ENCODE data around the gene RNF166.

RNF166 gene

DNA sequence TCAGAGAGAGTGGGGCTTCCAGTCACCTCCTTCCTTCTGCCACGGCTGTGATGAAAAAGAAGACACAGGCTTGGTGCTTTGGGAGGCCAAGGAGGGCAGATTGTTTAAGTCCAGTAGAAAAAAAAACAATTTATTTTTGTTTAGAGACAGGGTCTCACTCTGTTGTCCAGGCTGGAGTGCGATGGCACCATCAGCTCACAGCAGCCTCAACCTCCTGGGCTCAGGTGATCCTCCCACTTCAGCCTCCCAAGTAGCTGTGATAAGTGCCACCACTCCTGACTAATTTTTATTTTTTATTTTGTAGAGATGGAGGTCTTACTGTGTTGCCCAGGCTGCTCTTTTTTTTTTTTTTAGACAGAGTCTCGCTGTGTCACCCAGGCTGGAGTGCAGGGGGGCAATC, 40.6 kb downstream of the RNF166 start:
- Histone ChIP-seq H3K9me3 (ENCODE audit: control insufficient read depth in 2 of 2, low read length in 2 of 2) (no peaks in the 10 kb centered on the region), H3K4me1 (ENCODE audit: control insufficient read depth, insufficient read depth, low read length) (peaks cover 10% of the 10 kb centered on the region), H3K36me3 (ENCODE audit: control insufficient read depth in 2 of 2, insufficient read depth in 2 of 2, low read length in 2 of 2) (no peaks in the 10 kb centered on the region), H3K27ac (ENCODE audit: low read length) (no peak overlapping the region), H3K9ac (ENCODE audit: low read length in 2 of 2) (no peak overlapping the region), H3K27me3 (ENCODE audit: control insufficient read depth in 1 of 2, insufficient read depth in 2 of 2, low read length in 2 of 2) (no peaks in the 10 kb centered on the region), H3K4me3 (ENCODE audit: low read length in 2 of 2) (no peak overlapping the region)

DNA sequence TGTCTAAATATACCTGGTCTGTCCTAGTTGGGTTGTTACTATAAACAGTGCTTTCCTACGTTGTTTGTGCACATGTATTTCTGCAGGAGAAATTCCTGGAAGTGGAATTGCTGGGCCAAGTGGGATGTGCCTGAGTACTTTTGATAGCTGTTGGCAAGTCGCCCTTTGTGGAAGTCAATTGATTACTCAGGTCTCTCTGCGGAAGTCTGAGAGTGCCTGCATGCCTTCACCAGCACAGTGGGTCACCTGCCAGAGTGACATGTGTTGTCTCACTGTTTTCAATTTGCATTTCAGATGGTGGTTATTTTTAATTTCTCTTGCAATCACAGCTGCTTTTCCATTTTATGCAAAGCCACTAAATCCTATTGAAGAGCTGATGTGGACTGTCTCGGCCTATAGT, 41.1 kb downstream of the RNF166 start:
- H3K27me3 ChIP-seq (ENCODE audit: control insufficient read depth in 1 of 2, insufficient read depth in 2 of 2, low read length in 2 of 2) = no peaks in the 10 kb centered on the region
- no peak overlapping the region for H3K9ac ChIP-seq (ENCODE audit: low read length in 2 of 2)
- no peak overlapping the region for H3K27ac ChIP-seq (ENCODE audit: low read length)
- H3K4me3 ChIP-seq (ENCODE audit: low read length in 2 of 2) = no peak overlapping the region
- H3K9me3 ChIP-seq (ENCODE audit: control insufficient read depth in 2 of 2, low read length in 2 of 2) = no peaks in the 10 kb centered on the region
- H3K36me3 ChIP-seq (ENCODE audit: control insufficient read depth in 2 of 2, insufficient read depth in 2 of 2, low read length in 2 of 2) = no peaks in the 10 kb centered on the region
- H3K4me1 ChIP-seq (ENCODE audit: control insufficient read depth, insufficient read depth, low read length) = peaks cover 10% of the 10 kb centered on the region

- Histone ChIP-seq H3K4me1 (ENCODE audit: control insufficient read depth, insufficient read depth, low read length) (peaks cover 10% of the 10 kb centered on the region), H3K4me3 (ENCODE audit: low read length in 2 of 2) (peak within 1 kb of the TSS; percentile 85 to 89), H3K9me3 (ENCODE audit: control insufficient read depth in 2 of 2, low read length in 2 of 2) (no peaks in the 10 kb centered on the region), H3K27me3 (ENCODE audit: control insufficient read depth in 1 of 2, insufficient read depth in 2 of 2, low read length in 2 of 2) (no peaks in the 10 kb centered on the region), H3K36me3 (ENCODE audit: control insufficient read depth in 2 of 2, insufficient read depth in 2 of 2, low read length in 2 of 2) (peaks cover 0 to 2% of the 10 kb centered on the region in 2 donors), H3K27ac (ENCODE audit: low read length) (peak within 1 kb of the TSS; percentile 46), H3K9ac (ENCODE audit: low read length in 2 of 2) (peak within 1 kb of the TSS; percentile 81 to 86)
These were observed 43.2 kb downstream of the RNF166 start, which contains the start of gene MVD for GRCh38 chr16:88662843-88663606. MVD (minus strand) TSS chr16:88663091; CDS start chr16:88663080, 11 bp downstream.

DNA sequence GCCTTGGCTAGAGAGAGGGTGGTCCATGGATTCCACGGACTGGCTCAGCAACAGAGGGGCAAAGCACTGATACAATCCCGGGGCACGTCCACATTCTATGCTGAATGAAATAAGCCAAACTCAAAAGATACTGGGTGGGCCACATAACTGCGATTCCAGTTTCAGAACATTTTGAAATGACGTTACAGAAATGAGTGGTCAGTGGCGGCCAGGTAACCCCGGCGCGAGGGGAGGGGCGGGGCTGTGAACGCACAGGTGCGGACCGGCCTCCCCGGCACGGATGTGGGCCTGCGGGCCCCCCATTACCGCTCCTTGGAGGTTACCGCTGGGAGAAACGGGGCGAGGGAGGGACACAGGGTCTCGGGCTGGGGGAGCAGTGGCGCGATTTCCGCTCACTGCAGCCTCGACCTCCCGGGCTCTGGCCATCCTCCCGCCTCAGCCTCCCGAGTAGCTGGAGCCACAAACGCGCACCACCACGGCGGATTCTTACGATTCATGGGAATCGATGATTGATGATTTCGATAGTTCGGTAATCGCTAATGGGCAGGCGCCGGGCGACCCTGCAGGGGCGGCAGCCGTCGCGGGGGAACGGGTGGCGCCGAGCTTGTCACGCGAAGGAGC, 43.9 kb downstream of the RNF166 start:
- peak overlapping the region; percentile 85 to 89 for H3K4me3 ChIP-seq (ENCODE audit: low read length in 2 of 2)
- peak overlapping the region; percentile 46 for H3K27ac ChIP-seq (ENCODE audit: low read length)
- H3K9me3 ChIP-seq (ENCODE audit: control insufficient read depth in 2 of 2, low read length in 2 of 2) = no peaks in the 10 kb centered on the region
- H3K36me3 ChIP-seq (ENCODE audit: control insufficient read depth in 2 of 2, insufficient read depth in 2 of 2, low read length in 2 of 2) = peaks cover 0 to 2% of the 10 kb centered on the region in 2 donors
- no peaks in the 10 kb centered on the region for H3K27me3 ChIP-seq (ENCODE audit: control insufficient read depth in 1 of 2, insufficient read depth in 2 of 2, low read length in 2 of 2)
- H3K4me1 ChIP-seq (ENCODE audit: control insufficient read depth, insufficient read depth, low read length) = peaks cover 10% of the 10 kb centered on the region
- H3K9ac ChIP-seq (ENCODE audit: low read length in 2 of 2) = peak overlapping the region; percentile 81 to 86

GRCh38 chr16:88661468-88661867, 44.7 kb downstream of the RNF166 start:
- H3K36me3 ChIP-seq (ENCODE audit: control insufficient read depth in 2 of 2, insufficient read depth in 2 of 2, low read length in 2 of 2) = peaks cover 0 to 4% of the 10 kb centered on the region in 2 donors
- peaks cover 10% of the 10 kb centered on the region for H3K4me1 ChIP-seq (ENCODE audit: control insufficient read depth, insufficient read depth, low read length)
- H3K4me3 ChIP-seq (ENCODE audit: low read length in 2 of 2) = no peak overlapping the region
- no peaks in the 10 kb centered on the region for H3K9me3 ChIP-seq (ENCODE audit: control insufficient read depth in 2 of 2, low read length in 2 of 2)
- no peaks in the 10 kb centered on the region for H3K27me3 ChIP-seq (ENCODE audit: control insufficient read depth in 1 of 2, insufficient read depth in 2 of 2, low read length in 2 of 2)
- no peak overlapping the region for H3K9ac ChIP-seq (ENCODE audit: low read length in 2 of 2)
- no peak overlapping the region for H3K27ac ChIP-seq (ENCODE audit: low read length)

GRCh38 chr16:88659160-88659559, 47.0 kb downstream of the RNF166 start:
- H3K27ac ChIP-seq (ENCODE audit: low read length) = no peak overlapping the region
- H3K4me1 ChIP-seq (ENCODE audit: control insufficient read depth, insufficient read depth, low read length) = peaks cover 10% of the 10 kb centered on the region
- no peaks in the 10 kb centered on the region for H3K9me3 ChIP-seq (ENCODE audit: control insufficient read depth in 2 of 2, low read length in 2 of 2)
- H3K4me3 ChIP-seq (ENCODE audit: low read length in 2 of 2) = no peak overlapping the region
- H3K9ac ChIP-seq (ENCODE audit: low read length in 2 of 2) = no peak overlapping the region
- H3K27me3 ChIP-seq (ENCODE audit: control insufficient read depth in 1 of 2, insufficient read depth in 2 of 2, low read length in 2 of 2) = no peaks in the 10 kb centered on the region
- H3K36me3 ChIP-seq (ENCODE audit: control insufficient read depth in 2 of 2, insufficient read depth in 2 of 2, low read length in 2 of 2) = peaks cover 4 to 12% of the 10 kb centered on the region in 2 donors

GRCh38 chr16:88658714-88659113, 47.5 kb downstream of the RNF166 start:
- peaks cover 7% of the 10 kb centered on the region for H3K4me1 ChIP-seq (ENCODE audit: control insufficient read depth, insufficient read depth, low read length)
- no peak overlapping the region for H3K27ac ChIP-seq (ENCODE audit: low read length)
- no peaks in the 10 kb centered on the region for H3K27me3 ChIP-seq (ENCODE audit: control insufficient read depth in 1 of 2, insufficient read depth in 2 of 2, low read length in 2 of 2)
- no peak overlapping the region for H3K9ac ChIP-seq (ENCODE audit: low read length in 2 of 2)
- peaks cover 4 to 13% of the 10 kb centered on the region in 2 donors for H3K36me3 ChIP-seq (ENCODE audit: control insufficient read depth in 2 of 2, insufficient read depth in 2 of 2, low read length in 2 of 2)
- H3K9me3 ChIP-seq (ENCODE audit: control insufficient read depth in 2 of 2, low read length in 2 of 2) = no peaks in the 10 kb centered on the region
- H3K4me3 ChIP-seq (ENCODE audit: low read length in 2 of 2) = no peak overlapping the region

GRCh38 chr16:88657371-88657770, 48.8 kb downstream of the RNF166 start:
- H3K27me3 ChIP-seq (ENCODE audit: control insufficient read depth in 1 of 2, insufficient read depth in 2 of 2, low read length in 2 of 2) = no peaks in the 10 kb centered on the region
- no peak overlapping the region for H3K27ac ChIP-seq (ENCODE audit: low read length)
- H3K9ac ChIP-seq (ENCODE audit: low read length in 2 of 2) = no peak overlapping the region
- no peaks in the 10 kb centered on the region for H3K9me3 ChIP-seq (ENCODE audit: control insufficient read depth in 2 of 2, low read length in 2 of 2)
- peaks cover 5% of the 10 kb centered on the region for H3K4me1 ChIP-seq (ENCODE audit: control insufficient read depth, insufficient read depth, low read length)
- no peak overlapping the region for H3K4me3 ChIP-seq (ENCODE audit: low read length in 2 of 2)
- H3K36me3 ChIP-seq (ENCODE audit: control insufficient read depth in 2 of 2, insufficient read depth in 2 of 2, low read length in 2 of 2) = peaks cover 4 to 16% of the 10 kb centered on the region in 2 donors

- Histone ChIP-seq H3K27me3 (ENCODE audit: control insufficient read depth in 1 of 2, insufficient read depth in 2 of 2, low read length in 2 of 2) (peaks cover 2 to 4% of the 10 kb centered on the region in 2 donors), H3K4me1 (ENCODE audit: control insufficient read depth, insufficient read depth, low read length) (peaks cover under 1% of the 10 kb centered on the region), H3K9me3 (ENCODE audit: control insufficient read depth in 2 of 2, low read length in 2 of 2) (no peaks in the 10 kb centered on the region), H3K4me3 (ENCODE audit: low read length in 2 of 2) (no peak overlapping the region), H3K36me3 (ENCODE audit: control insufficient read depth in 2 of 2, insufficient read depth in 2 of 2, low read length in 2 of 2) (peaks cover 4 to 16% of the 10 kb centered on the region in 2 donors), H3K9ac (ENCODE audit: low read length in 2 of 2) (no peak overlapping the region), H3K27ac (ENCODE audit: low read length) (no peak overlapping the region)
These were observed 49.8 kb downstream of the RNF166 start for GRCh38 chr16:88656291-88656980.

DNA sequence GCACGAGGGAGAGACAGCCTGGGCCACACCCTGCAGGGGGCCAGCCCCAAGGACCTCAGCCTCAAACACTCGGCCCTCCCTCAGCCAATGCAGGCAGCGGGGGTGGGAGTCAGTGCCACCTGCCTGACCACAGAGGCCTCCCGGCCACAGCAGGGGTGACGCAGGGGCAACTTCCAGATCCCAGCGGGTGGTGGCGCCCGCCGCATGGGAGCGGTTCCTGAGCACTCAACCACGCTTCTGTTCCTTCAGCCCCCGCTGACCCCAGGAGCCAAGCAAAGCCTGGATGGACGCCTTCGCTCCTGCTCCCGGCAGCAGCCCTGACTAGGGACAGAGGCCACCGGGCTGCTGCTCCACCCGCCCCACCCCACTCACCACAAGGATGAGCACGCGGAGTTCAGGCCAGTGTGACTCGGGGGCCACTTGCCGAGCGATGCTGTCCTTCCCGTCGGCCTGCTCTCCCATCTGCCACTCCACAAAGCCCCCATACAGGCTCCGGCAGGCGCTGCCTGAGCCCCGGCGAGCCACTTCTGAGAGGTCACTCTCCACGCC, 50.4 kb downstream of the RNF166 start:
- H3K36me3 ChIP-seq (ENCODE audit: control insufficient read depth in 2 of 2, insufficient read depth in 2 of 2, low read length in 2 of 2) = peaks cover 4 to 16% of the 10 kb centered on the region in 2 donors
- H3K27ac ChIP-seq (ENCODE audit: low read length) = no peak overlapping the region
- peaks cover 6 to 8% of the 10 kb centered on the region in 2 donors for H3K27me3 ChIP-seq (ENCODE audit: control insufficient read depth in 1 of 2, insufficient read depth in 2 of 2, low read length in 2 of 2)
- no peak overlapping the region for H3K9ac ChIP-seq (ENCODE audit: low read length in 2 of 2)
- H3K4me3 ChIP-seq (ENCODE audit: low read length in 2 of 2) = no peak overlapping the region
- peaks cover 3% of the 10 kb centered on the region for H3K4me1 ChIP-seq (ENCODE audit: control insufficient read depth, insufficient read depth, low read length)
- H3K9me3 ChIP-seq (ENCODE audit: control insufficient read depth in 2 of 2, low read length in 2 of 2) = no peaks in the 10 kb centered on the region

Data from stomach smooth muscle (tissue), 2 donors.